NCI-H2171 (cell line): ENCODE data around the gene PLA2G4D.

Experiments
- DNase-seq: peaks from one replicate; lab custom pipeline; 2025; lab: John Stamatoyannopoulos, UW

The PLA2G4D gene

GRCh38 chr15:42018306-42019224 lies 75.8 kb downstream of the PLA2G4D start:
- DNase-seq = no peak
